WI38 (cell line): ENCODE measurements around the gene MVB12B.

Source experiments
- H3K4me3 ChIP-seq: 2 replicates; pipeline ENCODE4 v1.5.1; 2011; ENCODE audit warnings: low read depth, mild to moderate bottlenecking, control low read depth, low read length
- CTCF ChIP-seq: IDR thresholded peaks from 2 replicates; pipeline ENCODE4 v1.5.1; 2012; ENCODE audit warnings: low read depth, mild to moderate bottlenecking, control low read depth, low read length

MVB12B gene

GRCh38 chr9:126298063-126298801, 28.4 kb upstream of the MVB12B start:
- no peak for TF ChIP-seq CTCF
- H3K4me3 ChIP-seq, result no peak overlapping the region

- no peak overlapping the region for H3K4me3 ChIP-seq
- TF ChIP-seq CTCF, result no peak
Measured at GRCh38 chr9:126299706-126300276, 26.8 kb upstream of the MVB12B start.

DNA sequence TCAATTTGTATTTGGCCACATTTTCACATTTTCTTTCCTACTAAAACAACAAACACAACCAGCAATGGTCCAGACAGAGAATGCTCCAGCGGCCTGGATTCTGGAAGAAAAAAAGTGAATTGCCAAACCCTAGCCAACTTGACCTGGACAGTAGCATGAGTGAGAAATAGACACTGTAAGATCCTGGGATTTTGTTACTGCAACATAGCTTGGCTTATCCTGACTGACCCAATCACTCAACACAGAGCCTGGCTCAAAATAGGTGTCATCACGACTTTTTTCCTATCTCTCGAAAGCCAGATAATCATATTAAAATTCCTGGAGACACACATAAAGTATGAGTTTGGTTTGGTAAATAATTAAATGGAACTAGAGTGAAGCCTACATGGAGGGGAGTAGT, 25.4 kb upstream of the MVB12B start:
- TF ChIP-seq CTCF, result no peak
- H3K4me3 ChIP-seq, result no peak overlapping the region

DNA sequence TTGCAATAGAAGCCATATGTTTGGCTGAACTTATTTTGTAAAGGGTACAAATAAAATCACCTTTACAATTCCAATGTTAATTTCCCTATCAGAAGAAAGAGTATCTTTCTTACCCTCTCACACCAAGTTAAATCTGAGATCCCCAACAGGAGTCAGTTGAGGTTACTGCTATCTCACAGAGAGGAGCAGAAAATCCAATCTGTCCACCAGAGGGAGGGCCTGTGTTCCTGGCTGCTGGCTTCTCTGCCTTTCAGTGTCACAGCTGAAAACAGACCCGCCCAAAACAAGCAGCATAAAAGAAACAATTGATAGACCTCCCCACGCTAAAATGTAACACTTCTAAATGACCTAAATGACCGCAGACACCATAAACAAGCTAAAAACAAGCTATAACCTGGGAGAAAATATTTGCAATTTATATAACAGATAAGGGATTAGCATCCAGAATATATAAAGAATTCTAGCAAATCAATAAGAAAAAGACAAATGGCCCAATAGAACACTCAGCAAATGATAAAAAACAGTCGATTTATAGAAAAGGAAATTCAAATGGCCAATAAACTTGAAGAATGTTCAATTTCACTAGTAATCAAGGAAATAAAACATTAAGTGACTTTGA, 24.5 kb upstream of the MVB12B start:
- peak; percentile 76 for TF ChIP-seq CTCF
- H3K4me3 ChIP-seq, result no peak overlapping the region

GRCh38 chr9:126302730-126303129, 23.9 kb upstream of the MVB12B start:
- no peak overlapping the region for H3K4me3 ChIP-seq
- TF ChIP-seq CTCF, result no peak

DNA sequence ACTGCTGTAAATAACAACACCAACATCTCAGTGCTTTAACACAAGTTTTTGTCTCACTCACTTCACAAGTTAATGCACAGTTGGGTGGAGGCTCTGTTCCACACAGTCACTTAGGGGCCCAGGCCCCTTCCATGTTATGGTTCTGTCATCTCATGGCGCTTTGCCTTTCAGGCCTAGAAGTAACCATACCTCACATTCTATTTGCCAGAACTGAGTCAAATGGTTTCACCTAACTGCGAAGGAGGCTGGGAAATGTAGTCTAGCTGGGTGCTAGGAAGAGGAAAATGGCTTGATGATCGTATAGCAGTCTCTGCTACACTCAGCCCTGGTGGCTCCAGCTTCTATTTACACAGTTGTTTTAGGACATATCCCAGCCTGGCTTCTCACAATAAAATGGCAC, 23.1 kb upstream of the MVB12B start:
- no peak for TF ChIP-seq CTCF

DNA sequence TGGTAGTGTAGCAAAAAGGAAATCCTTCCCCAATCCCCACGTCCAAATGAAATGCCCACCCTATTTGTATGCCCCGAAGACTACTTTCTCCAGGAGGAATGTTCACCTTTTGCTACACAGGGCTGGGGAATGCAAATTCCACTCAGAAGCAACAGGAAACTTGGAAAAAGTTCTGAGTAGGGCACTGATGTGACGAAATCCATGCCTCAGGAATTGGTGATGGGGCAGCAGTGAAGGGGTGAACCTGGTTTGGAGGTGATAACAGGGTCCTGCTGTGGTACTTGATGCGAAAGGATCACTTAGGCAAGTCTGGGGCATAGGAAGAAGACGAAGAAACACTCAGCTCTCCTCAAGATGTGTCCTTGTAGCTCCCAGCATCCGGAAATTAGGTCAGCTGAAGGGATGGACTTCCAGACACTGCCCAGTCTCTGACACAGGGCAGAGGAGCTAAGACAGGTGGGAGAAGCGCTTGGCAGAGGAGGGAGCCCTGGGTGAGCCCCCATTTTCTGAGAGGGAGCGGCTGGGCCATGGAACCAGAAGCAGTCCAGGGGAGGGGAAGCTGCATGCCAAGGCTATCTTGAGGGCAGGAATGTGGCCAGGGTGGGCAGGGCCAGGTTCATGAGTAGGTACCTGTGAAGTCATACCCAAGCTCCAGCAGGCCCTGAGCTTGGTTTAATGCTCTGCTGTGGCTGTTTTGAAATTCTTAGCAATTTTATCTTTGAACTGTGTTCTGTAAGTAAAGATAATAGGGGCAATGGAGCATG, 22.2 kb upstream of the MVB12B start:
- no peak for TF ChIP-seq CTCF
- H3K4me3 ChIP-seq, result no peak overlapping the region

More for the DNA sequence above, 23.1 kb upstream of the MVB12B start:
- no peak overlapping the region for H3K4me3 ChIP-seq
